AG10803 (cell line): Measurements from ENCODE around the gene BMF.
"Not testable (repeated sequence)": the region's sequence is repeated elsewhere in the genome, so short reads cannot be mapped to it uniquely, and the experiment has no call there.

Source experiments
- DNase-seq: peaks from one replicate; pipeline ENCODE4 v3.0.0; 2010; ENCODE audit warnings: low read depth
- H3K4me3 ChIP-seq: 2 replicates; pipeline ENCODE4 v1.5.1; 2011; ENCODE audit warnings: mild to moderate bottlenecking, low read length, control low read depth
- TF ChIP-seq, protein P1 (sequence below): conservative IDR thresholded peaks from 2 replicates; pipeline ENCODE4 v1.5.1; 2011; ENCODE audit warnings: mild to moderate bottlenecking, low read length, control low read depth, inconsistent platforms

Gene BMF

DNA sequence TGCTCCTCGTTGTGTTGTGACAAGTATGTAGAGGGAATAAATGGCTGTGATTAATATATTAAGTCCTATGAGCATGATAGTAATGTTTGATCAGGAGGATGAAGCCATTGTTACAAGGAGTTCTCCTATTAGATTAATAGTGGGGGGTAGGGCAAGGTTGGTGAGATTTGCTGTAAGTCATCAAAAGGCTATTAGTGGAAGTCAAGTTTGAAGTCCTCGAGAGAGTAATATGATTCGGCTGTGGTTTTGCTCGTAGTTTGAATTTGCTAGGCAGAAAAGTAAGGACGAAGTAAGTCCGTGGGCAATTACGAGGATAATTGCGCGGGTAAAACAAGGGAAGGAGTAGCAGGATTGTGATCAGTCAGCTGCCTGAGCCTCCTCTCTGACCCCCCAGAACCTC, 26.2 kb upstream of the BMF start:
- TF ChIP-seq, protein P1, sequence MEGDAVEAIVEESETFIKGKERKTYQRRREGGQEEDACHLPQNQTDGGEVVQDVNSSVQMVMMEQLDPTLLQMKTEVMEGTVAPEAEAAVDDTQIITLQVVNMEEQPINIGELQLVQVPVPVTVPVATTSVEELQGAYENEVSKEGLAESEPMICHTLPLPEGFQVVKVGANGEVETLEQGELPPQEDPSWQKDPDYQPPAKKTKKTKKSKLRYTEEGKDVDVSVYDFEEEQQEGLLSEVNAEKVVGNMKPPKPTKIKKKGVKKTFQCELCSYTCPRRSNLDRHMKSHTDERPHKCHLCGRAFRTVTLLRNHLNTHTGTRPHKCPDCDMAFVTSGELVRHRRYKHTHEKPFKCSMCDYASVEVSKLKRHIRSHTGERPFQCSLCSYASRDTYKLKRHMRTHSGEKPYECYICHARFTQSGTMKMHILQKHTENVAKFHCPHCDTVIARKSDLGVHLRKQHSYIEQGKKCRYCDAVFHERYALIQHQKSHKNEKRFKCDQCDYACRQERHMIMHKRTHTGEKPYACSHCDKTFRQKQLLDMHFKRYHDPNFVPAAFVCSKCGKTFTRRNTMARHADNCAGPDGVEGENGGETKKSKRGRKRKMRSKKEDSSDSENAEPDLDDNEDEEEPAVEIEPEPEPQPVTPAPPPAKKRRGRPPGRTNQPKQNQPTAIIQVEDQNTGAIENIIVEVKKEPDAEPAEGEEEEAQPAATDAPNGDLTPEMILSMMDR: no peak
- DNase-seq: no peak
- no peak overlapping the region for H3K4me3 ChIP-seq

DNA sequence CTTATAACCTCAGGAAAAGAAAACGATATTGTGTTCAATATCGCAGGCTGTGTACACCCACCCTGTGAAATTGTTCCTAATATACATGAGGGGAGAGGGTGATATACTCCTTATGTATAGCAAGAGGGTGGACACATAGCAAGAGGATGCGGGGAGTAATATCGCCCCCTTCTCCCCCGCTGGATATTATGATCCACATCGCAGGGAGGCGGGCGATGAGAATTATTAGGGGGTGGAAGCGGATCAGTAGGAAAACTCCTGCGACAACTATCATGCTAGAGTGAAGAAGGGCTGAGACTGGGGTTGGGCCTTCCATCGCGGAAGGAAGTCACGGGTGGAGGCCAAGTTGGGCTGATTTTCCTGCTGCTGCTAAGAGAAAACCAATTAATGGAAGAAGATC, 24.9 kb upstream of the BMF start:
- H3K4me3 ChIP-seq: no peak overlapping the region
- no peak for DNase-seq
- TF ChIP-seq, protein P1: no peak

DNA sequence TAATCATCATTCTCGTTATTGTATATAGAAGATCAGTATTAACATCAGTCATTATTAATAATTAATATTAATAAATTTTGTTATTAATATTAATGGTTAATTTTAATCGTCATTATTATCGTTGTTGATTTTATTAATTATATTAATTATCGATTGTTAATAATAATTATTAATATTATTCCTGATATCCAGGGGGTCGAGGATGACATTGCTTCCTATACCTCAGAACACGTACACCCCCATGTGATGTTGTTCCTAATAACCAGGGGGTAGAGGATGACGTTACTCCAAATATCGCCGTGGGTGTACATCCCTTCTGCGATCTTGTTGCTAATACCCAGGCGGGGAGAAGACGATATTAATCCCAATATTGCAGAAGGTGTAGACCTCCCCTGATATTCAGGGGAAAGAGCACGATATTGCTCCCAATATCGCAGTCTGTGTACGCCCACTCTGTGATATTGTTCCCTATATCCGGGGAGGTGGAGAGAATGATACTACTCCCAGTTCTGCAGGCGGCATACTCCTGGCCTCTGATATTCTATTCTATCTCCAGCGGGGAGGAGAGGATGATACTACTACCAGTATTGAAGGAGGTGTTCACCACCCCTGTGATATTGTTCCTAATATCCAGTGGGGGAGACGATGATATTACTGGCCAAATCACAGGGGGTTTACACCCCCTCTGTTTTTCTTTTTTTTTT, 22.3 kb upstream of the BMF start:
- no peak for DNase-seq
- TF ChIP-seq, protein P1: no peak
- no peak overlapping the region for H3K4me3 ChIP-seq

DNA sequence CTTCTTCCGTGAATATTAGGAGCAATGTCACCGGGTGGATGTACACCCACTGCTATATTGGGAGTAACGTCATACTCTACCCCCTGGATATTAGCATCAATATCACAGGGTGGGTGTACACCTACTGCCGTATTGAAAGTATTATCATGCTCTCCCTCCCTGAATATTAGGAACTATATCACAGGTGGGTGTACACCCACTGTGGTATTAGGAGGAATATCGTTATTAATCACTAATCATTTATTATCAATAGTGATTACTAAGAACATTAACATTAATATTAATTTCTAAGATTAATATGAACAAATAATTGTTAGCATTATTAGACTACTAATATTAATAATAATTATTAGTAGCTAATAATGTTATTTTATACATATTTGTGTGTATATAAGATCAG, 21.4 kb upstream of the BMF start:
- TF ChIP-seq, protein P1: no peak
- DNase-seq: no peak
- H3K4me3 ChIP-seq: no peak overlapping the region

DNA sequence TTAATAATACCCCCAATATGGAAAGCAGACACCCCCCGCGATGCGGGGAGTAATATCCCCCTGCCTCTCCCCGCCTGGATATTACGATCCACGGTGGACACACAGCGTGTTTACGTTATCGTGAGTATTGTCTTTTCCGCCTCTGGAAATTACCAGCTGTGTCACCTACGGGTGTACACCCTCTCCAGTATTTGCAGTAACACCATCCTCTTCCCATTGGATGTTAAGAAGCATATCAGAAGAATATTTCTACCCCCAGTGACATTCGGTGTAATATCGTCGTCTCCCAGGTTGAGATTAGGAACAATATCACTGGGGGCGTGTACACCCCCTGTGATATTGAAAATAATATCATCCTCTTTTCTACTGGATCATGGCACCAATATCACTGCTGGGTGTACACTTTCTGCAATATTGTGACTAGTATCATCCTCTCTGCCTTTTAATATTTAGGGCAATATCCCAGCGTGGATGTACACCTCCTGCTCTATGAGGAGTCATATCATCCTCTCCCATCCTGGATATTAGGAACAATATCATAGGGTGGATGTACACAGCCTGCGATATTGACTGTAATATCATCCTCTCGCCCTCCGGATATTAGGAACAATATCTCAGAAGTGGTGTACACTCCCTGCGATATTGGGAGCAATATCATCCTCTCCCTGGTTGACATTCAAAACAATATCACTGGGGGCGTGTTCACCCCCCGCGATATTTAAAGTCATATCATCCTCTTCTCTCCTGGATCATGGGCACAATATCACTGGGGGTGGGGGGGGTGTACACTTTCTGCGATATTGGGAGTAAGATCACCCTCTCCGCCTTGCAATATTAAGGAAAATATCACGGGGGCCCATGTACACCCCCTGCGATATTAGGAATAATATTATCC, 20.3 kb upstream of the BMF start:
- TF ChIP-seq, protein P1: no peak
- H3K4me3 ChIP-seq: no peak overlapping the region
- DNase-seq: no peak

DNA sequence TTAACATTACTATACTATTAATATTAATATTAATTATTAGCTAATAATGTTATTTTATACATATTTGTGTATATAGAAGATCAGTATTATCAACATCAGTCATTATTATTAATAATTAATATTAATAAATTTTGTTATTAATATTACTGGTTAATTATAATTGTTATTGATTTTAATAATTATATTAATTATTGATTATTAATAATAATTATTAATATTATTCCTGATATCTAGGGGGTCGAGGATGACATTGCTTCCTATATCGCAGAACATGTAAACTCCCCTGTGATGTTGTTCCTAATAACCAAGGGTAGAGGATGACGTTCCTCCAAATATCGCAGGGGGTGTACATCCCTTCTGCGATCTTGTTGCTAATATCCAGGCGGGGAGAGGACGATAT, 17.3 kb upstream of the BMF start:
- TF ChIP-seq, protein P1: no peak

DNA sequence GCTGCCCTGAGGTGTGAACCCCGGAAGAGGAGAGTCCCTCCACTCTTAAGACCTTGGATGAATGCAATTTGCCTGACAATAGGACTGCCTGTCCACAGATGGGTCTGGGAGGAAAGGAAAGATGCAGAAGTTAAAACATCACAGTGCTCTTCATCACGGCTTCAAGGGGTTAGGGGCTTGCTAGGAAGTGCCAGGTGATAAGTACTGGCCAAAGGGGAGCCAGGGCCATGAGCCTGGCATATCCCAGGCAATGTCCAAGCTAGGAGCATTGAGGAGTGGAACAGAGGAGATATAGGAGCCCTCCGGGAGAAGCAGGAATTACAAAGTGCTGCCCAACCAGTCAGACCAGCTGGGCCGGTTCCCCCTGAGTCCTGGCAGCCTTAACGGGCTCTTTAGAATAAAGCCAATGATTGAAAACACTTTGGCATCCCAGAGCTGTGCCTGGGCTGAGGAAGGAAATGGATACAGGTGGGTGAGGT, 16.2 kb upstream of the BMF start:
- not testable (repeated sequence) for DNase-seq, H3K4me3 ChIP-seq

More for the DNA sequence above, 17.3 kb upstream of the BMF start:
- no peak overlapping the region for H3K4me3 ChIP-seq
- DNase-seq: no peak

DNA sequence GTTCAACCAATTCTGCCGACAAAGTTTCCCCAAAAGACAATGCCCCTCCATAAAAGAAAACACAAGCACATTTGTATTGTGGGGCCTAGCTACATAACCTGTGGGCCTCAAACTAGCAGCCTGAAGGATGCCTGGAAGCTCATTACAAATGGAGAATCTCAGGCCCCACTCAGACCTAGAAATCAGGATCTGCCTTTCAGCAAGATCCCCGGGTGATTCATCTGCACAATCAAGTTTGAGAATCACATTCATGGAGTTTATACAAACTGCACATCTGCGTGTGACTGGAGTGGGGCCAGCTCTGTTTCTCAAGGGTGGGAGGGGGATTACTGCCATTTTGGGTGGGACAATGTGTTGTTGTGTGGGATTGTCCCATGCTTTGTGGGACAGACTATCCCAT, 15.7 kb upstream of the BMF start:
- not testable (repeated sequence) for H3K4me3 ChIP-seq, DNase-seq

DNA sequence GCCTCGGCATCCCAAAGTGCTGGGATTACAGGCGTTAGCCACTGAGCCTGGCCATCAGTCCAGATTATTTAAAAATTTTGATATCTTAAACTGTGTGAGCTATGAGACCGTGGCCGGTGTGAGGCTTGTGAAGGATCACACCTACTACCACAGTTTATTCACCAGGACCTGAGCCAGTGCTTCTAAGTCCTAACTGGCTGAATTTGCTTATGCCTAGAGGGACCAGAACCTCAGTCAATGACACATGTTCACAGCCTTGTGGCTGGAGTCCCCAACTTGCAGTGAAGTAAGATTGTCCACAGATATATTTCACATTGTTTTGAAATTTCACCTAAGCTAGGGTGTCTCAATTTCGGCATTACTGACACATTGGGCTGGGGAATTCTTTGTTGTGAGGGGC, 15.2 kb upstream of the BMF start:
- not testable (repeated sequence) for H3K4me3 ChIP-seq, DNase-seq

DNA sequence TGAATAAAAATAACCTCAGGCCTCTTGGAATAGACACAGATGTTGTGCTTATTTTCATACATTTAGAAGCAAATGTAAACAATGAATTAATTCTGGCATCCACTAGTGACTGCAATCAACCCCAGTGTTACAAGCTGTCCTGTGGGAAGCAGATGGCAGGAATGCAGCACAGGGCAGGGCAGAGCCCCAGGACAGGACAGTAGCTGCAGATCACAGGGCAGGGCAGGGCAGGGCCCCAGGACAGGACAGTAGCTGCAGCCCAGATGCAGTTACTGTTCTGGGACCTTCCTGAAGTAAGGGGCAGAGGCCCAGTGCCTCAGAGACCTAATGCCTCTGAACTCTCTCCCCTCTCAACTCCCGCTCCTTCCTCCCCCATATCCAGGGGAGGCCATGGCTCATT, 14.3 kb upstream of the BMF start:
- not testable (repeated sequence) for DNase-seq, H3K4me3 ChIP-seq
